Activated T-cell treated with anti-CD3 and anti-CD28 coated beads for 4 hours (primary cell): Measurements from ENCODE around the gene ULK2.
"Not testable (repeated sequence)": the region's sequence is repeated elsewhere in the genome, so short reads cannot be mapped to it uniquely, and the experiment has no call there.

ENCODE experiments used
- DNase-seq: peaks from one replicate; pipeline ENCODE4 v3.0.0-alpha.2; 2020

ULK2 gene

GRCh38 chr17:19766016-19766415 lies 101.7 kb downstream of the ULK2 start:
- DNase-seq = no peak

- DNase-seq = not testable (repeated sequence)
Observed at GRCh38 chr17:19763991-19764390, 103.7 kb downstream of the ULK2 start.

GRCh38 chr17:19763416-19763815 lies 104.3 kb downstream of the ULK2 start:
- no peak for DNase-seq

GRCh38 chr17:19762515-19762961 lies 105.2 kb downstream of the ULK2 start:
- peak; percentile 30 for DNase-seq

GRCh38 chr17:19760746-19761145 lies 107.0 kb downstream of the ULK2 start:
- DNase-seq = no peak

- DNase-seq = no peak
Observed at GRCh38 chr17:19759568-19760549, 107.9 kb downstream of the ULK2 start.

GRCh38 chr17:19757536-19758180 lies 110.1 kb downstream of the ULK2 start:
- DNase-seq = no peak

- no peak for DNase-seq
Observed at GRCh38 chr17:19756546-19756945, 111.2 kb downstream of the ULK2 start.

- DNase-seq = no peak
Observed at GRCh38 chr17:19755821-19756510, 111.8 kb downstream of the ULK2 start.

GRCh38 chr17:19755392-19755791 lies 112.3 kb downstream of the ULK2 start:
- DNase-seq = no peak

GRCh38 chr17:19753661-19754463 lies 113.9 kb downstream of the ULK2 start:
- DNase-seq = no peak

GRCh38 chr17:19753051-19753509 lies 114.7 kb downstream of the ULK2 start:
- no peak for DNase-seq

GRCh38 chr17:19752216-19753050 lies 115.3 kb downstream of the ULK2 start:
- DNase-seq = no peak

GRCh38 chr17:19750835-19751234 lies 116.9 kb downstream of the ULK2 start:
- no peak for DNase-seq

GRCh38 chr17:19750020-19750572 lies 117.6 kb downstream of the ULK2 start:
- DNase-seq = no peak

- DNase-seq = no peak
Observed at GRCh38 chr17:19748807-19749193, 118.9 kb downstream of the ULK2 start.

GRCh38 chr17:19747829-19748806 lies 119.6 kb downstream of the ULK2 start, which contains the start of gene ALDH3A1:
Gene ALDH3A1 (minus strand): TSS chr17:19748298. CDS start chr17:19745129, 3,169 bp downstream.
- no peak for DNase-seq

GRCh38 chr17:19747159-19747719 lies 120.5 kb downstream of the ULK2 start:
- no peak for DNase-seq

- no peak for DNase-seq
Observed at GRCh38 chr17:19746517-19746916, 121.2 kb downstream of the ULK2 start.
